Ramos (cell line): ENCODE results near the gene ELAVL1.

ENCODE experiments used
- in situ Hi-C: fragments of 300-500 bp; cut with MboI; formaldehyde crosslinking; loops from one replicate; pipeline ENCODE4 v1.14.3; 2022; ENCODE audit warnings: low sequenced_read_pairs; ENCODE audit not compliant: unreplicated experiment

The ELAVL1 gene

DNA sequence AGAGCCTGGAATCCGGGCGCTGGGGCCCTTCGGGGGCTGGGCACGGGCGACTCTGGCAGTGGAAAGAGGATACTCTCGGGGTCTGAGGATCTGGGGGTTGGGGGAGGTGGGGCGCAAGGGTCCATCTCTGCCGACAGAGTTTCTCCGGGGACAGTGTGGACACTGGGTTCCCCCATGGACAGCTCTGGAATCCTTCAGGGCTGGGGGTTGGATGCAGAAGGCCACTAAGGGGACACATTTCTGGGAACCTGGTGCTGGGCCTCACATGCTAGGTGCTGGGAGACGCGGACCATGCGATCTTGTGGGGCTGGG lies 88.5 kb downstream of the ELAVL1 start:
- in situ Hi-C loops = no loop called here

DNA sequence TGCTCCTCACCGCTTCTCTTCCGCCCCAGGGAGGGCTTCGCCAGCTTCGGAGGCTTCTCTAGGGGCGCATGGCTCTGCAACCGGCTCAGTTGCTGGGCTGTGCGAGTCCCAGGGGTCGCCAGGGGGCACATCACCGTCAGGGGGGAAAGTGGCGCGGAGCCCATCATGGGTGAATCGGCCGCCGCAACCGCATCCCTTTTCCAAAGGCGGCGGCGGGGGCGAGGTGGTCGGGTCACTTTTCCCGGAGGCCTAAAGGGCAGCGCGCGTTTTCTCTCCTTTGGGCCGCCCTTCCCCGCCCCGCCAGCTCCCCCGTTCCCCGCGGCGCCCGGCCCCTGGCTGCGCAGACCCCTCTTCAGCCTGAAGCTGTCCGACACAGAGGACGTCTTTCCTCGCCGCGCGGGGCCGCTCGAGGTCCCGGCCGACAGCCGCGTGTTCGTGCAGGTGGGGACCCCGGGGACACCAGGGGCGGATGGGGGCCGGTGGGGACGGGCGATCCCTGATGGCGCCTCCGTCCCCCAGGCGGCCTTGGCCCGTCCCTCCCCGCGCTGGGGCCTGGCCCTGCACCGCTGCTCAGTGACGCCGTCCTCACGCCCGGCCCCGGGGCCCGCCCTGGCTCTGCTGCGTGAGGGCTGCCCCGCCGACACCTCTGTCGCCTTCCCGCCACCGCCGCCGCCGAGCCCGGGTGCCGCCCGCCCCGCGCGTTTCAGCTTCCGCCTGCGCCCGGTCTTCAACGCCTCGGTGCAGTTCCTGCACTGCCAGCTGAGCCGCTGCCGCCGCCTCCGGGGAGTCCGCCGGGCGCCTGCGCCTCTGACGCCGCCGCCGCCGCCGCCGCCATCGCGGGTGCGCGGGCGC lies 89.1 kb downstream of the ELAVL1 start:
- in situ Hi-C loops = no loop called here

DNA sequence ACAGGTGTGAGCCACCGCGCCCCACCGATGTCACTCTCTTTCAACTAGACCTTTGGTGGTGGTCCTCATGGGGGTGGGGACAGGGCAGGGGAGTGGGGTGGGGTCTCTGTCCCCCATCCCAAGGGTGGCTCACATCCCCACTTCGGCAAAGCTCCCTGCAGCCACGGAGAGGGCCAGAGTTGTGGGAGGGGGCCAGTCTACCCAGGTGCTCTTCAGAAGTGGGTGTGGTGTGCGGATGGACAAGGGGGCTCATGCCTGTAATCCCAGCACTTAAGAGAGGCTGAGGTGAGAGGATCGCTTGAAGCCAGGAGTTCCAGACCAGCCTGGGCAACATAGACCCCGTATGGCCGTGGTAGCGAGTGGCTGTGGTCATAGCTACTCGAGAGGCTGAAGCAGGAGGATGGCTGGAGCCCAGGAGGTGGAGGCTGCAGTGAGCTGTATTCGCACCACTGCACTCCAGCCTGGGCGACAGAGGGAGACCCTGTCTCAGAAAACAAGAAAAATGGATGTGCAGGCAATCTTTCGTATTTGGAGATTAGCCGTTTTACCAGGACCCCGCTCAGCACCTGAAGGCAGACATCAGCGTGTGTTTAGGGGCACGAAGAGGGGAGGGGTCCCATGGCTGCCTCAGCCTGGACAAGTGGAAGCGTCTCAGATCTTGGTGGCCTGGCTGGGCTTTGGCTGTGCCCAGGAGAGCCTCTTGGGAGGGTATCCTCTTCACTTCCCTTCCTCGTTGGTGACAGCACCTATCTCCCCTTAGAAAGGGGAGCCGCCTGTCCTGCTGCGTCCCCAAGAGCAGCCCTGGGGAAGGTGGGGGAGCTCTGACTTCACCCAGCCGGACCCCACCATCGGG lies 90.0 kb downstream of the ELAVL1 start:
- in situ Hi-C loops = no loop called here

DNA sequence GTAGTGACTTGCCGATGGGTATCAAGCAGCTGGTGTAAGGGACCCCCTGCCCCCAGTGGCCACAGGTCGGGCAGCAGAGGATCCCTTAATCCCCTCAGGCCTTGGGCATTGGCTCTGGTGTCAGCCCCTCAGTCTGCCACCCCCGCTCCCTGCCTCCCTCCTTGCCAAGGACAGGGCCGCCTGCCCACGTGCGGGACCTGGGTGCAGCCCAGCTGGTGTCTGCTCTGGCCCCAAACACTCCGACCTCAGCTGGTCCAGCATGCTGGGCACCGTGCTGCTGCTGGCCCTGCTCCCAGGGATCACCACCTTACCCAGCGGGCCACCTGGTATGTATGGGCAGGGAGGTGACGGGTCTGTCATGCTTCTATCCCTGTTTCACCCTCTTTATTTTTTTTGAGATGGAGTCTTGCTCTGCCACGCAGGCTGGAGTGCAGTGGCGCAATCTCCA lies 90.8 kb downstream of the ELAVL1 start, which contains the start of gene TGFBR3L:
TSS of gene TGFBR3L (plus strand) at position 233 of the 448 bp plus-strand sequence.
- in situ Hi-C loops = no loop called here

DNA sequence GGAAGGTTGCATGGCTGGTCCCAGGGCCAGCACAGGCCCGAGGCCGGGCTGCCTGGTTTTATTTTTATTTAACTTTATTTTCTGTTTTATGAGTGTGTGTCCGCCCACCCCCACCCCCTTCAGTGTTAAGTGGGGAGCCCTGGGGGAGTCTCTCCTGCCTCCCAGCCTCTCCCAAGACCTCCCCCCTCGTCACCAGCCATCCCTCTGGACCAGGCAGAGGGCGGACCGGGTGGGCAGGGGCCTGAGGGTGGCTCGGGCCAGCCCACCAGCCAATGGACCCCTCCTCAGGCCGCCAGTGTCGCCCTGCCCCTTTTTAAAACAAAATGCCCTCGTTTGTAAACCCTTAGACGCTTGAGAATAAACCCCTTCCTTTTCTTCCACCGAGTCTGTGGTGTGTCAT lies 91.3 kb downstream of the ELAVL1 start:
- in situ Hi-C loops = no loop called here

DNA sequence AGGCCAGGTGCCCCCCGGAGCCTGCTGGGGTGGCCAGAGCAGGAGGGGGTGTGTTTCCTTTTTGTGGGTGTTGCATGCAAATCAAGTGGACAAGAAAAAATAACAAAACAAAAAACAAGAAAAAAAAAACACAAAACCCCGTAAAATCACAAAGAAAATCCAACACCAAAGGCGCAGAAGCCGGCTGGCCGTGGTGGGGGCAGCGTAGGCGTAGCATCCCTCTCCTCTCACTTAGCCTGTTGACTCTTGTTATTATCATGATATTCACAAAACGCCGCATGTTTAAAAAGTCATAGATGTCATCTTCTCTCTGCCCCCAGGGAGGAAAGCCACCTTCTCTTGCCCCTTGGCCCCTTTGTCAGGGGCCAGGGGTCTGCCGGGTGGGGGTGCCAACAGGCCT lies 91.8 kb downstream of the ELAVL1 start:
- in situ Hi-C loops = no loop called here

DNA sequence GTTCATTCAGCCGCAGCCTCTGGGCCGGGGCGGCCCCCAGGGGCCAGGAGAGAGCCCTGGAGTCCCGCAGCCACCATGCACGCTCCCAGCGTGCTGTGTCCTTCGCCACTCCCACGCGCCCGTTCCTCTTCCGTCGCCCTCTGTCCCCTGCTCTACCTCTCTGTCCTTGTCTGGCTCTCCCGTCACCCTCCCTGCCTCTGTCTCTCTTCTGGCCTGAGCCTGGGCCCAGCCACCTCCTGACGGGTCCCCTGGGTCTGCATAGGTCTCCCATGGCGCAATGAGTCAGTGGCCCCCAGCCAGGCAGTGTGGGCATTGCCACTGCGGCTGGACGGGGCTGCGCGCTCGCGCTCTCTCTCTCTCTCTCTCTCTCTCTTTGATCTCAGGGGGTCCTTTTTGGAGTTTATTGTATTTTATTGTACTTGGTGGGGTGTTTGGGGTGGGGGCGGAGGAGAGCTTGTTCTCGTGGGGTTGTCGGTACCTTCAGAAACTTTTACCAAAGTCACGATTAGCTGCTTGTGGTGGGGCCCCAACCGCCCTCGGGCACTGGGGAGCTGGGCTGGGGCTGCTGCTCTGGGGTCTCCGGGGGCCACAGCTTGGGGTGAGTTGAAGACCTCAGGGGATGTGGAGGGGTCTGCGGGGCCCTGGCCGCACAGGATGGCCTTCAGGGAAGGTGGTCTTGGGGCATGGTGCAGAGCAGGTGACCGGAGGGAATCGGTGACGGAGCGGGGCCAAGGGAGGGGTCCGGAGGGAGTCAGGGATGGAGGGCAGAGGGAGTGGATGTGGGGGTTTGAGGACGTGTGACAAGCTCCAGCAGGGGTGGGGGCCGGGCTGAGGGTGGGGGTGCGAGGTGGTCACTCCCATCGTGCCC lies 92.5 kb downstream of the ELAVL1 start:
- in situ Hi-C loops = no loop called here

DNA sequence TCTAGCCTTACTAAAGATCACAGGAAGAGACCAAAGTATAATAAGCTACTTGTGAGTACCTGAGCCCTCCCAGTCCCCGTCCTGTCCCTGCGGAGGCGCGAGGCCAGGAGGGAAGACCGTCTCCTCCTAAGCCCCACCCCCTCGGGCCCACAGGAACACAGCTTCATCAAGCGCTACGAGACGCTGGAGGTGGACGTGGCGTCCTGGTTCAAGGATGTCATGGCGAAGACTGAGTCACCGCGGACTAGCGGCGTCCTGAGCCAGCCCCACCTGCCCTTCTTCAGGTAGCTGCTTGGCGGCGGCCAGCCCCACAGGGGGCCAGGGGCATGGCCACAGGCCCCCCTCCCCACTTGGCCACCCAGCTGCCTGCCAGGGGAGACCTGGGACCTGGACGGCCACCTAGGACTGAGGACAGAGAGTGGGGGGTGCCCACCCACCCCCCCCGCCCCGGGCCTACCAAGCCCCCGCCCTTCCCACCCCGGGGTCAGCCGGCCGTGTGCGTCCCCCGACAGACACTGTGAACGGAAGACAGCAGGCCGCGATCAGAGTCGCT lies 93.2 kb downstream of the ELAVL1 start:
- in situ Hi-C loops = no loop called here

DNA sequence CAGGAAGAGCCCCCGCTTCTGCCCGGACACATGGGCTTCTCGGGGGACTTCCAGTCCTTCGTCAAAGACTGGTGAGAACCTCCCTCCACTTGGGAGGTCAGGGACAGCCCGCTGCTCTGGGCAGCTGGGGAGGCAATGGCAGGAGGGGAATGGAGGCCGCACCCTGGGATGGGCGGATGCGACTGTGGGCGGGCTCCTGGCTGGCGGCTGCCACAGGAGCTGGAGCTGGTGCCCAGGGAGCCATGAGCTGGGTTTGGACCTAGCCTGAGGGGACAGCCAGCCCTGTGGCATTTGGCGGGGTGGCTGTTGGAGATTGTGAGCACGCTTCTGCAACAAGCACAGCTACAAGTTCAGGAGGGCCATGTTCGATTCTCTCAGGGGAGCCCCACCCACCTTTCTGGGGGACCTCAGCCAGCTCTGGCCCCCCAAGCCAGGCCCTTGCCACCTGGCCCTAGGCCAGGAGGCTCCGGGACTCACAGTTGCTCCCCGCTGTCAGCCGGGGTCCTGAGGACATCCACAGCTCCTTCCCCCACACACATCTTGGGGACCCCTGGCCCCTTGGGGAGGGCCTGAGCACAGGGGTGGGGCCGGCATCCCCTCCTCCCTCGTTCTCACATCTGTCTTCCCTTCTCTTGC lies 93.8 kb downstream of the ELAVL1 start:
- in situ Hi-C loops = no loop called here

DNA sequence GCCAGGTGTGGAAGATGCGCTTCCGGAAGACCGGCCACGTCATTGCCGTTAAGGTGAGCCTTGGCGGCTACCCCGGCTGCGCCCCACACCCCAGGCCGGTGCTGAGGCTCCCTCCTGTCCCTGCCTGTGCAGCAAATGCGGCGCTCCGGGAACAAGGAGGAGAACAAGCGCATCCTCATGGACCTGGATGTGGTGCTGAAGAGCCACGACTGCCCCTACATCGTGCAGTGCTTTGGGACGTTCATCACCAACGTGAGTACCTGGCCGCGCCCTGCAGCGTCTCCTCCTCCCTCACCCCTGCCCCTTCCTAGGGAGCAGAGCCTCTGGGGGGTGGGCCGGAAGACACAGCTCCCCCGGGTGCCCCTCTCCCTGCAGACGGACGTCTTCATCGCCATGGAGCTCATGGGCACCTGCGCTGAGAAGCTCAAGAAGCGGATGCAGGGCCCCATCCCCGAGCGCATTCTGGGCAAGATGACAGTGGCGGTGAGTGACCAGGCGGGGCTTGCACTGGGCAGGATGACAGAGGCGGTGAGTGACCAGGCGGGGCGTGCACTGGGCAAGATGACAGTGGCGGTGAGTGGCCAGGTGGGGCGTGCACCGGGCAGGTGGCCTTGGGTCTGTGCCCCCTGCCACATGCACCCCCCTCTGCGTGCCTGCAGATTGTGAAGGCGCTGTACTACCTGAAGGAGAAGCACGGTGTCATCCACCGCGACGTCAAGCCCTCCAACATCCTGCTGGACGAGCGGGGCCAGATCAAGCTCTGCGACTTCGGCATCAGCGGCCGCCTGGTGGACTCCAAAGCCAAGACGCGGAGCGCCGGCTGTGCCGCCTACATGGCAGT lies 94.9 kb downstream of the ELAVL1 start:
- in situ Hi-C loops = no loop called here

DNA sequence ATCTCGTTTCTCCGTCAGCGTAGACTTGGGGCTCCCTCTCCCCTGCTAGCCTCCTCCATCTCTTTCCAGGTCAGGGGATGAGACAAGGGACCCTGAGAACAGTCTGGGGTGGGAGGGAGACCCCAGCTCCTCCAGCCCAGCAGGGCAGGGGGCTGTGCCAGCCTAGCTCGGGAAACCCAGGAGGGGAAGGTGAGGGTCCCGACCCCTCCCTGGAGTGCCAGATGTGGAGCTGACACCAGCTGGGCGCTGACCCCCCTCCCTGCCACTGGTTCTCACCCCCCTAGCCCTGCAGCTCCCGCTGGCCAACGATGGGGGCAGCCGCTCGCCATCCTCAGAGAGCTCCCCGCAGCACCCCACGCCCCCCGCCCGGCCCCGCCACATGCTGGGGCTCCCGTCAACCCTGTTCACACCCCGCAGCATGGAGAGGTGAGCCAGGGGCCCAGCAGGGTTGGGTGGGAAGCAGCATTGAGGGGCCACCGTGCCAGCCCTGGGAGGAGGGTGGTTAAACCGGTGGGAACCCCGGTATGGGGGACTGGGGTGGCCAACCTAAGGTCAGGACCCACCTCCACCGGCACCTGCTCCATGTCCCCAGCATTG lies 95.9 kb downstream of the ELAVL1 start:
- in situ Hi-C loops = no loop called here

DNA sequence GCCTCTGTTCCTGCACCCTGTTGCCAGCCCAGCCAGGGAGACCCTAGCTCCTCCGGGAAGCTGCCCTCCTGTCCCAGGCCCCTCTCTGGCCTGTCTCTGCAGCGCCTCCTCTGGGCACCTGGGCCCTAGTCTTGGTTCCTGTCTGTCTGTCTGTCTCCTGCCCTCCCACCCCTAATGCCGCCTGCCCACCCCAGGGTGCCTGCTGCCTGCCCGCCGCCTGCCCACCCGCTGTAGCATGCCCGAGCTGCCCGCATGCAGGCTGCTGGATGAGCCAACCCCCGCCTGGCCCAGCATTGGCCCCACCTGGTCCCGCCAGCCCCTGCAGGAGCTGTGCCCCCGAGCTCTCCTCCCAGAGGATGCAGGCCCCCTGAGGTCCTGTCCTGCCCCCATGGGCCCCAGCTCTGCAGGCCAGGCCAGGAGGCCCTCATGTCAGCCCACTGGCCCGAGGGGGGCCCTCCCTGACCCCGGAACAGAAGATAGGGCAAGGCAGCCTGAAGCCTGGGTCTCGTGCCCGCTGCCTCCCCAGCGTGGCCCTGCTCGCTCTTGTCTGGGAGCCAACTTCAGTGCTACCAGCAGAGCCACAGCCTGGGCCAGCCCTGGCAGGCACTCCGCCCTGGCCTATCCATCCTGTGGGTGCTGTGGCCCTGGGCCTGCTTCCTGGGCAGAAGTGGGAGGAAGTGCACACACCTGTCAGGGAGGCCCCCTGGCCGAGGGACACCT lies 96.5 kb downstream of the ELAVL1 start:
- in situ Hi-C loops = no loop called here
